Right lobe of liver (tissue), 4 donors: Measurements from ENCODE around the gene PPIE.

Experiments
- CTCF ChIP-seq, 4 donors: fragments of 200-600 bp in 3 of 4; fragments of 450-650 bp in 1 of 4; IDR thresholded peaks; one replicate each; pipeline versions ENCODE4 v1.5.1 to v1.8.0; 2016 to 2022; ENCODE audit warnings: antibody characterized with exemption in 4 of 4, mild to moderate bottlenecking in 2 of 4
- POLR2A ChIP-seq: fragments of 450-650 bp; IDR thresholded peaks from one replicate; pipeline ENCODE4 v1.6.1; 2017; ENCODE audit warnings: antibody characterized with exemption, mild to moderate bottlenecking
- donor health status: DM: no; HTN: no; CAD: no.
- donor health status: DM: no; HTN: no; CAD: no.
- donor health status: DM: no; HTN: yes; CAD: no.

- no peak for TF ChIP-seq POLR2A
- TF ChIP-seq CTCF (IDR thresholded peaks at IDR 0.05): no peak
These were observed 5.5 kb upstream of the PPIE start for GRCh38 chr1:39733161-39733560.
